Measurements from ENCODE around the gene CUZD1.

CUZD1 gene

GRCh38 chr10:122822973-122823690 is 22.5 kb downstream of the CUZD1 start:
- Histone ChIP-seq H3K4me1 (ENCODE audit: insufficient read depth, poor library complexity, severe bottlenecking) (no peaks in the 10 kb centered on the region), H3K27me3 (ENCODE audit: insufficient read depth, poor library complexity, severe bottlenecking) (peaks cover 16% of the 10 kb centered on the region), H3K4me3 (ENCODE audit: severe bottlenecking) (no peak overlapping the region), H3K9me3 (ENCODE audit: severe bottlenecking) (no peaks in the 10 kb centered on the region), H3K36me3 (ENCODE audit: low read depth) (no peaks in the 10 kb centered on the region), H3K27ac (ENCODE audit: poor library complexity, severe bottlenecking) (no peak overlapping the region)
- TF ChIP-seq CTCF (IDR thresholded peaks at IDR 0.05; ENCODE audit: poor library complexity, severe bottlenecking) = no peak
- DNase-seq (ENCODE audit: low spot score) = no peak
- no peak for ATAC-seq (ENCODE audit: low read depth)

- ATAC-seq (ENCODE audit: low read depth) = no peak
- Histone ChIP-seq H3K4me3 (ENCODE audit: severe bottlenecking) (no peak overlapping the region), H3K27me3 (ENCODE audit: insufficient read depth, poor library complexity, severe bottlenecking) (peaks cover 21% of the 10 kb centered on the region), H3K9me3 (ENCODE audit: severe bottlenecking) (no peaks in the 10 kb centered on the region), H3K36me3 (ENCODE audit: low read depth) (no peaks in the 10 kb centered on the region), H3K4me1 (ENCODE audit: insufficient read depth, poor library complexity, severe bottlenecking) (no peaks in the 10 kb centered on the region), H3K27ac (ENCODE audit: poor library complexity, severe bottlenecking) (no peak overlapping the region)
- no peak for TF ChIP-seq CTCF (IDR thresholded peaks at IDR 0.05; ENCODE audit: poor library complexity, severe bottlenecking)
- DNase-seq (ENCODE audit: low spot score) = no peak
These were observed 23.8 kb downstream of the CUZD1 start for GRCh38 chr10:122821808-122822207.

GRCh38 chr10:122815458-122815857 is 30.2 kb downstream of the CUZD1 start:
- ATAC-seq (ENCODE audit: low read depth) (no peak), DNase-seq (ENCODE audit: low spot score) (no peak)
- H3K9me3 ChIP-seq (ENCODE audit: severe bottlenecking) = no peaks in the 10 kb centered on the region
- TF ChIP-seq CTCF (IDR thresholded peaks at IDR 0.05; ENCODE audit: poor library complexity, severe bottlenecking) = no peak
- H3K4me3 ChIP-seq (ENCODE audit: severe bottlenecking) = no peak overlapping the region
- H3K36me3 ChIP-seq (ENCODE audit: low read depth) = no peaks in the 10 kb centered on the region
- no peak overlapping the region for H3K27ac ChIP-seq (ENCODE audit: poor library complexity, severe bottlenecking)
- no peaks in the 10 kb centered on the region for H3K4me1 ChIP-seq (ENCODE audit: insufficient read depth, poor library complexity, severe bottlenecking)
- H3K27me3 ChIP-seq (ENCODE audit: insufficient read depth, poor library complexity, severe bottlenecking) = peaks cover 21% of the 10 kb centered on the region

- TF ChIP-seq CTCF (IDR thresholded peaks at IDR 0.05; ENCODE audit: poor library complexity, severe bottlenecking) = no peak
These were observed 31.2 kb downstream of the CUZD1 start for GRCh38 chr10:122814493-122814892.

GRCh38 chr10:122812751-122813150 is 32.9 kb downstream of the CUZD1 start:
- Histone ChIP-seq H3K36me3 (ENCODE audit: low read depth) (no peaks in the 10 kb centered on the region), H3K27ac (ENCODE audit: poor library complexity, severe bottlenecking) (no peak overlapping the region), H3K9me3 (ENCODE audit: severe bottlenecking) (no peaks in the 10 kb centered on the region), H3K4me3 (ENCODE audit: severe bottlenecking) (no peak overlapping the region), H3K4me1 (ENCODE audit: insufficient read depth, poor library complexity, severe bottlenecking) (no peaks in the 10 kb centered on the region), H3K27me3 (ENCODE audit: insufficient read depth, poor library complexity, severe bottlenecking) (peaks cover 2% of the 10 kb centered on the region)
- ATAC-seq (ENCODE audit: low read depth) = no peak
- DNase-seq (ENCODE audit: low spot score) = no peak
- no peak for TF ChIP-seq CTCF (IDR thresholded peaks at IDR 0.05; ENCODE audit: poor library complexity, severe bottlenecking)

More at GRCh38 chr10:122814493-122814892, 31.2 kb downstream of the CUZD1 start:
- peaks cover 19% of the 10 kb centered on the region for H3K27me3 ChIP-seq (ENCODE audit: insufficient read depth, poor library complexity, severe bottlenecking)
- H3K4me3 ChIP-seq (ENCODE audit: severe bottlenecking) = no peak overlapping the region
- DNase-seq (ENCODE audit: low spot score) (no peak), ATAC-seq (ENCODE audit: low read depth) (no peak)
- H3K27ac ChIP-seq (ENCODE audit: poor library complexity, severe bottlenecking) = no peak overlapping the region
- H3K36me3 ChIP-seq (ENCODE audit: low read depth) = no peaks in the 10 kb centered on the region
- no peaks in the 10 kb centered on the region for H3K9me3 ChIP-seq (ENCODE audit: severe bottlenecking)
- H3K4me1 ChIP-seq (ENCODE audit: insufficient read depth, poor library complexity, severe bottlenecking) = no peaks in the 10 kb centered on the region

Measured in RWPE2 (cell line).